Measurements from ENCODE around the gene FTCDNL1. TPM values are rescaled to one million over a fixed set of nuclear protein-coding genes. Genes with fewer than 3 reads are reported as not detected.

The FTCDNL1 gene
- total and polyA plus RNA-seq, 3 donors from 2014 or later, result 1.5 to 9.7 (median 9.7) TPM

GRCh38 chr2:199838399-199838798 is 12.6 kb downstream of the FTCDNL1 start:
- no peaks in the 10 kb centered on the region for H3K36me3 ChIP-seq (ENCODE audit: low read depth, missing control alignments)
- WGBS, 2 donors, result 83 to 84% methylated on average over 5 of the region's 5 CpGs
- intact Hi-C loops (cut with DNase I; ENCODE audit: low total_unique reads), result no loop called here
- H3K4me3 ChIP-seq, result no peak overlapping the region
- H3K27ac ChIP-seq, result no peak overlapping the region
- H3K9me3 ChIP-seq, result no peaks in the 10 kb centered on the region
- TF ChIP-seq POLR2A (IDR thresholded peaks at IDR 0.05), result no peak
- TF ChIP-seq CTCF (IDR thresholded peaks at IDR 0.05), result no peak
- no peaks in the 10 kb centered on the region for H3K27me3 ChIP-seq
- no peak for DNase-seq
- no peaks in the 10 kb centered on the region for H3K4me1 ChIP-seq

DNA sequence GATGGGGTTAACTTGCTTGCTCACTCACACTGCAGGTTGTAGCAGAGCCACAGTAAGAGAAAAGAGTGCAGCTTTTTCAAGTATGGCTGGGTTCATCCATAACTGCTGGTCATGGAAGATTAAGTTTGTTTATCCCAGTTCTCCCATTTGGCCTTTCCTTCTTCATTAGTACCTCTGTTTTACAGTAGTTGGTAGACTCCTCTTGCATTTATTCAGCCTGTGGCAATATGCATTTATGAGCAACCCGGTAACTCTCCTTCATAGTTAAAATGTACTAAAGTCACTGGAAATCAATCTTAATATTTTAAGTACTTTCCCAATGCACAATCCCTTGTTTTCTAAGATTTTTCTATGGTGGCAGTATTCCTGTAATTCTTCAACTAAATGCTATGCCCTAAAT is 14.0 kb downstream of the FTCDNL1 start:
- TF ChIP-seq POLR2A (IDR thresholded peaks at IDR 0.05), result no peak
- no peak for TF ChIP-seq CTCF (IDR thresholded peaks at IDR 0.05)
- Histone ChIP-seq H3K27me3 (no peaks in the 10 kb centered on the region), H3K36me3 (ENCODE audit: low read depth, missing control alignments) (no peaks in the 10 kb centered on the region), H3K27ac (no peak overlapping the region), H3K4me3 (no peak overlapping the region), H3K4me1 (no peaks in the 10 kb centered on the region), H3K9me3 (no peaks in the 10 kb centered on the region)
- WGBS, 2 donors, result 94 to 96% methylated on average over 1 of the region's 1 CpG
- intact Hi-C loops (cut with DNase I; ENCODE audit: low total_unique reads), result no loop called here
- DNase-seq, result no peak

- H3K36me3 ChIP-seq (ENCODE audit: low read depth, missing control alignments), result no peaks in the 10 kb centered on the region
- H3K9me3 ChIP-seq, result no peaks in the 10 kb centered on the region
- no peak overlapping the region for H3K4me3 ChIP-seq
- intact Hi-C loops (cut with DNase I; ENCODE audit: low total_unique reads), result no loop called here
- TF ChIP-seq CTCF (IDR thresholded peaks at IDR 0.05), result no peak
- TF ChIP-seq POLR2A (IDR thresholded peaks at IDR 0.05), result no peak
- no peak overlapping the region for H3K27ac ChIP-seq
- 29 to 38% methylated on average over 1 of the region's 1 CpG for WGBS, 2 donors
- no peaks in the 10 kb centered on the region for H3K4me1 ChIP-seq
- no peaks in the 10 kb centered on the region for H3K27me3 ChIP-seq
- DNase-seq, result no peak
Observed at GRCh38 chr2:199833525-199833924, 17.5 kb downstream of the FTCDNL1 start.

GRCh38 chr2:199830531-199830930 is 20.5 kb downstream of the FTCDNL1 start:
- TF ChIP-seq CTCF (IDR thresholded peaks at IDR 0.05), result no peak
- TF ChIP-seq POLR2A (IDR thresholded peaks at IDR 0.05), result no peak
- H3K27ac ChIP-seq, result no peak overlapping the region
- WGBS, 2 donors, result 70 to 72% methylated on average over 9 of the region's 9 CpGs
- no peaks in the 10 kb centered on the region for H3K36me3 ChIP-seq (ENCODE audit: low read depth, missing control alignments)
- H3K9me3 ChIP-seq, result no peaks in the 10 kb centered on the region
- no peak overlapping the region for H3K4me3 ChIP-seq
- H3K4me1 ChIP-seq, result no peaks in the 10 kb centered on the region
- no peaks in the 10 kb centered on the region for H3K27me3 ChIP-seq
- intact Hi-C loops (cut with DNase I; ENCODE audit: low total_unique reads), result no loop called here
- DNase-seq, result no peak

- Histone ChIP-seq H3K36me3 (ENCODE audit: low read depth, missing control alignments) (no peaks in the 10 kb centered on the region), H3K4me3 (no peak overlapping the region), H3K9me3 (no peaks in the 10 kb centered on the region), H3K27ac (no peak overlapping the region), H3K4me1 (no peaks in the 10 kb centered on the region), H3K27me3 (no peaks in the 10 kb centered on the region)
- WGBS, 2 donors, result 89 to 90% methylated on average over 2 of the region's 2 CpGs
- TF ChIP-seq CTCF (IDR thresholded peaks at IDR 0.05), result no peak
- no peak for TF ChIP-seq POLR2A (IDR thresholded peaks at IDR 0.05)
- no peak for DNase-seq
- intact Hi-C loops (cut with DNase I; ENCODE audit: low total_unique reads), result no loop called here
Observed at GRCh38 chr2:199829628-199830027, 21.4 kb downstream of the FTCDNL1 start.
